HepG2 (cell line): ENCODE measurements around the gene EARS2. TPM values are rescaled to one million over a fixed set of nuclear protein-coding genes. Genes with fewer than 3 reads are reported as not detected.
A peak's percentile ranks its signal among the peaks of the same experiment; 100 is the strongest.

Experiments
- EHMT2 ChIP-seq: fragments of 200-600 bp; sonication (generic); IDR thresholded peaks from 2 replicates; pipeline ENCODE4 v1.7.0; 2017; ENCODE audit warnings: antibody characterized with exemption, low read depth, low read length, borderline replicate concordance
- HDAC6 ChIP-seq: fragments of 200-600 bp; sonication (generic); IDR thresholded peaks from 2 replicates; pipeline ENCODE4 v1.7.0; 2017; ENCODE audit warnings: mild to moderate bottlenecking, antibody characterized with exemption, low read length, low read depth
- KLF12 ChIP-seq: sonication (generic); formaldehyde crosslinking; IDR thresholded peaks from 2 replicates; pipeline ENCODE4 v1.4.0; 2020; ENCODE audit warnings: missing genetic modification reagents, borderline replicate concordance
- KMT2A ChIP-seq: sonication (generic); formaldehyde crosslinking; IDR thresholded peaks from 2 replicates; pipeline ENCODE4 v1.4.0; 2020; ENCODE audit warnings: missing genetic modification reagents
- PHB2 ChIP-seq: fragments of 450-650 bp; IDR thresholded peaks from 2 replicates; pipeline ENCODE4 v1.6.1; 2018; ENCODE audit not compliant: partially characterized antibody
- RCOR2 ChIP-seq: IDR thresholded peaks from 2 replicates; pipeline ENCODE4 v1.6.1; 2016; ENCODE audit warnings: missing biosample characterization, missing genetic modification reagents
- SAFB2 ChIP-seq: sonication (generic); formaldehyde crosslinking; IDR thresholded peaks from 2 replicates; pipeline ENCODE4 v1.5.1; 2020; ENCODE audit warnings: missing genetic modification reagents, low read depth, mild to moderate bottlenecking, borderline replicate concordance
- SNAPC2 ChIP-seq: sonication (generic); formaldehyde crosslinking; IDR thresholded peaks from 2 replicates; pipeline ENCODE4 v1.8.1; 2022; ENCODE audit warnings: mild to moderate bottlenecking, missing genetic modification reagents
- TAF15 ChIP-seq: fragments of 200-400 bp; formaldehyde crosslinking; IDR thresholded peaks from one replicate; pipeline ENCODE4 v1.6.1; 2018; ENCODE audit warnings: mild to moderate bottlenecking, low read depth, low read length; ENCODE audit not compliant: poor library complexity, severe bottlenecking
- ZFP36L2 ChIP-seq: sonication (generic); formaldehyde crosslinking; IDR thresholded peaks from 2 replicates; pipeline ENCODE4 v1.4.0; 2020; ENCODE audit warnings: missing genetic modification reagents
- ZNF207 ChIP-seq: fragments of 450-650 bp; IDR thresholded peaks from 2 replicates; pipeline ENCODE4 v1.6.1; 2016; ENCODE audit warnings: antibody characterized with exemption, borderline replicate concordance
- ZNF263 ChIP-seq: sonication (generic); formaldehyde crosslinking; IDR thresholded peaks from 2 replicates; pipeline ENCODE4 v1.4.0; 2020; ENCODE audit warnings: missing genetic modification reagents
- ZNF614 ChIP-seq: IDR thresholded peaks from 2 replicates; pipeline ENCODE4 v1.6.1; 2018; ENCODE audit warnings: missing biosample characterization, missing genetic modification reagents, inconsistent platforms, borderline replicate concordance
- ZNF616 ChIP-seq: sonication (generic); formaldehyde crosslinking; IDR thresholded peaks from 2 replicates; pipeline ENCODE4 v1.5.0; 2020; ENCODE audit warnings: low read depth, mild to moderate bottlenecking, missing genetic modification reagents
- ZNF782 ChIP-seq: sonication (generic); formaldehyde crosslinking; IDR thresholded peaks from 2 replicates; pipeline ENCODE4 v1.4.0; 2020; ENCODE audit warnings: missing genetic modification reagents, mild to moderate bottlenecking, borderline replicate concordance
- ZNF841 ChIP-seq: sonication (generic); formaldehyde crosslinking; IDR thresholded peaks from 2 replicates; pipeline ENCODE4 v1.8.1; 2023; ENCODE audit warnings: missing genetic modification reagents, borderline replicate concordance
- polyA plus RNA-seq, 8 experiments: library from polyadenylated mRNA; depleted of rRNA in 3 of 8; stranded (reverse) in 7 of 8; unstranded in 1 of 8; fragments of >200 nt; fragmentation: Illumina TruSeq in 4 of 8; extraction: Trizol in 4 of 8; gene quantifications; 2 replicates each; pipeline versions ENCODE4 v1.2.1 to v1.2.3, GENCODE V29; 2011 to 2016; ENCODE audit warnings: low read depth in 4 of 8, missing spikeins in 1 of 8, mixed read lengths in 1 of 8; ENCODE audit not compliant: insufficient read depth in 1 of 8
- total RNA-seq, 5 experiments: library from RNA; depleted of rRNA; stranded (reverse); fragments of >200 nt; fragmentation: Illumina TruSeq; extraction: Trizol; gene quantifications; 2 replicates each; pipeline ENCODE4 v1.2.3, GENCODE V29; 2016; ENCODE audit warnings: low read depth in 1 of 5
- TF ChIP-seq, protein P1 (sequence below): IDR thresholded peaks from 2 replicates; pipeline ENCODE4 v1.6.1; 2016; ENCODE audit warnings: missing genetic modification reagents, missing compliant biosample characterization
- TF ChIP-seq, protein P2 (sequence below): sonication (generic); formaldehyde crosslinking; IDR thresholded peaks from 2 replicates; pipeline ENCODE4 v1.9.0; 2022; ENCODE audit warnings: missing genetic modification reagents, mild to moderate bottlenecking, borderline replicate concordance
- TF ChIP-seq, protein P3 (sequence below): sonication (generic); formaldehyde crosslinking; IDR thresholded peaks from 2 replicates; pipeline ENCODE4 v1.5.0; 2020; ENCODE audit warnings: missing genetic modification reagents, mild to moderate bottlenecking, borderline replicate concordance
- TF ChIP-seq, protein P4 (sequence below): sonication (generic); formaldehyde crosslinking; IDR thresholded peaks from 2 replicates; pipeline ENCODE4 v1.5.1; 2020; ENCODE audit warnings: missing genetic modification reagents, mild to moderate bottlenecking, borderline replicate concordance
- TF ChIP-seq, protein P5 (sequence below): sonication (generic); formaldehyde crosslinking; IDR thresholded peaks from 2 replicates; pipeline ENCODE4 v1.8.0; 2022; ENCODE audit warnings: low read depth, missing genetic modification reagents
- TF ChIP-seq, protein P6 (sequence below): sonication (generic); formaldehyde crosslinking; IDR thresholded peaks from 2 replicates; pipeline ENCODE4 v1.4.0; 2020; ENCODE audit warnings: low read depth, mild to moderate bottlenecking, missing genetic modification reagents

Gene EARS2
- total and polyA plus RNA-seq, 2 of the 13 experiments (the other 11 are each of a cell fraction or from before 2014, with no cell fraction given) = 49.4 to 80.4 TPM

DNA sequence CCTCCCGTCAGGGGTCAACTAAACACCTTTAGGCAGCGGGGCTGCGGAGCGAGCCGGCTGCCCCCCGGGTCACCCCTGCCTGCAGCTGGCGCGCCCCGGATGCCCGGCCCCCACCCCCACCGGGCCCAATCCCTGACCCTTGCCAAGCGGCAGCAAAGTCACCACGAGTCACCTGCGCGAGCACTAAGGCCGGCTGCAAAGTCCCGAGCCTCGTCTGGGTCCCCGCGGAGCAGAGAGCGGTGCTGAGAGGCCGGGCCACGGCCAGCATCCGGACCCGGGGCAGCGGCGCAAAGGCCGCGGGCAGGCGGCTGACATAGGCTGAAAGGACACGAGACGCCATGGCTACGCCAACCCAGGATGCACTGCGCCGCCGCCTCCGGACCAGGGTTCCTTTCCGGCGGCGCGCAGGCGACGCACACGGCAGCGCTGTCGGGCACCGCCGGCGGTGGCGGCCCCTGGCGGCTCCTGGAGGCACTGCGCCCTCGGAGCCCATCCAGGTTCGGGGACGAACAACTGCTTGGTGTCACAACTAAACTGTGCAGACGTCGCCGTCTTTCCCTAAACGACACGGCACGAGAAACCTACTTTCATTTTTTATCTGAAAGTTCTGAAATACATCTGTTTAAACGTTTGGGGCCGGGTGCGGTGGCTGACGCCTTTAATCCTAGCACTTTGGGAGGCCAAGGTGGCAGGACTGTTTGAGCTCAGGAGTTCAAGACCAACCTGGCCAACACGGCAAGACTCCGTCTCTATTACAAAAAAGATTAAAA lies 39.0 kb upstream of the EARS2 start, which contains the start of gene NDUFAB1 (continued):
- TF ChIP-seq SNAPC2 (CRISPR knock-in tag) (peak; percentile 98), ZFP36L2 (no peak), SAFB2 (CRISPR knock-in tag) (0 out of 2 replicates have a peak, but pooled peaks have one; percentile 88), PHB2 (no peak), RCOR2 (CRISPR knock-in tag) (no peak), ZNF207 (no peak), ZNF263 (CRISPR knock-in tag) (peak; percentile 24; the same call in 1 of the 2 replicates), KLF12 (CRISPR knock-in tag) (peak; percentile 80), HDAC6 (no peak), ZNF614 (CRISPR knock-in tag) (peak; percentile 98), EHMT2 (peak; percentile 72; the same call in 1 of the 2 replicates), ZNF782 (CRISPR knock-in tag) (no peak; the same call in 1 of the 2 replicates), ZNF616 (CRISPR knock-in tag) (no peak; the same call in 1 of the 2 replicates), TAF15 (peak; percentile 96), KMT2A (CRISPR knock-in tag) (peak; percentile 99), ZNF841 (CRISPR knock-in tag) (no peak)
- TF ChIP-seq, protein P1, sequence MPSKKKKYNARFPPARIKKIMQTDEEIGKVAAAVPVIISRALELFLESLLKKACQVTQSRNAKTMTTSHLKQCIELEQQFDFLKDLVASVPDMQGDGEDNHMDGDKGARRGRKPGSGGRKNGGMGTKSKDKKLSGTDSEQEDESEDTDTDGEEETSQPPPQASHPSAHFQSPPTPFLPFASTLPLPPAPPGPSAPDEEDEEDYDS (CRISPR knock-in tag) = peak; percentile 62
- TF ChIP-seq, protein P2, sequence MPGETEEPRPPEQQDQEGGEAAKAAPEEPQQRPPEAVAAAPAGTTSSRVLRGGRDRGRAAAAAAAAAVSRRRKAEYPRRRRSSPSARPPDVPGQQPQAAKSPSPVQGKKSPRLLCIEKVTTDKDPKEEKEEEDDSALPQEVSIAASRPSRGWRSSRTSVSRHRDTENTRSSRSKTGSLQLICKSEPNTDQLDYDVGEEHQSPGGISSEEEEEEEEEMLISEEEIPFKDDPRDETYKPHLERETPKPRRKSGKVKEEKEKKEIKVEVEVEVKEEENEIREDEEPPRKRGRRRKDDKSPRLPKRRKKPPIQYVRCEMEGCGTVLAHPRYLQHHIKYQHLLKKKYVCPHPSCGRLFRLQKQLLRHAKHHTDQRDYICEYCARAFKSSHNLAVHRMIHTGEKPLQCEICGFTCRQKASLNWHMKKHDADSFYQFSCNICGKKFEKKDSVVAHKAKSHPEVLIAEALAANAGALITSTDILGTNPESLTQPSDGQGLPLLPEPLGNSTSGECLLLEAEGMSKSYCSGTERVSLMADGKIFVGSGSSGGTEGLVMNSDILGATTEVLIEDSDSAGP (CRISPR knock-in tag) = peak; percentile 98
- TF ChIP-seq, protein P3, sequence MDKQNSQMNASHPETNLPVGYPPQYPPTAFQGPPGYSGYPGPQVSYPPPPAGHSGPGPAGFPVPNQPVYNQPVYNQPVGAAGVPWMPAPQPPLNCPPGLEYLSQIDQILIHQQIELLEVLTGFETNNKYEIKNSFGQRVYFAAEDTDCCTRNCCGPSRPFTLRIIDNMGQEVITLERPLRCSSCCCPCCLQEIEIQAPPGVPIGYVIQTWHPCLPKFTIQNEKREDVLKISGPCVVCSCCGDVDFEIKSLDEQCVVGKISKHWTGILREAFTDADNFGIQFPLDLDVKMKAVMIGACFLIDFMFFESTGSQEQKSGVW = no peak
- TF ChIP-seq, protein P4, sequence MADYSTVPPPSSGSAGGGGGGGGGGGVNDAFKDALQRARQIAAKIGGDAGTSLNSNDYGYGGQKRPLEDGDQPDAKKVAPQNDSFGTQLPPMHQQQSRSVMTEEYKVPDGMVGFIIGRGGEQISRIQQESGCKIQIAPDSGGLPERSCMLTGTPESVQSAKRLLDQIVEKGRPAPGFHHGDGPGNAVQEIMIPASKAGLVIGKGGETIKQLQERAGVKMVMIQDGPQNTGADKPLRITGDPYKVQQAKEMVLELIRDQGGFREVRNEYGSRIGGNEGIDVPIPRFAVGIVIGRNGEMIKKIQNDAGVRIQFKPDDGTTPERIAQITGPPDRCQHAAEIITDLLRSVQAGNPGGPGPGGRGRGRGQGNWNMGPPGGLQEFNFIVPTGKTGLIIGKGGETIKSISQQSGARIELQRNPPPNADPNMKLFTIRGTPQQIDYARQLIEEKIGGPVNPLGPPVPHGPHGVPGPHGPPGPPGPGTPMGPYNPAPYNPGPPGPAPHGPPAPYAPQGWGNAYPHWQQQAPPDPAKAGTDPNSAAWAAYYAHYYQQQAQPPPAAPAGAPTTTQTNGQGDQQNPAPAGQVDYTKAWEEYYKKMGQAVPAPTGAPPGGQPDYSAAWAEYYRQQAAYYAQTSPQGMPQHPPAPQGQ (CRISPR knock-in tag) = no peak; the same call in 1 of the 2 replicates
- TF ChIP-seq, protein P5, sequence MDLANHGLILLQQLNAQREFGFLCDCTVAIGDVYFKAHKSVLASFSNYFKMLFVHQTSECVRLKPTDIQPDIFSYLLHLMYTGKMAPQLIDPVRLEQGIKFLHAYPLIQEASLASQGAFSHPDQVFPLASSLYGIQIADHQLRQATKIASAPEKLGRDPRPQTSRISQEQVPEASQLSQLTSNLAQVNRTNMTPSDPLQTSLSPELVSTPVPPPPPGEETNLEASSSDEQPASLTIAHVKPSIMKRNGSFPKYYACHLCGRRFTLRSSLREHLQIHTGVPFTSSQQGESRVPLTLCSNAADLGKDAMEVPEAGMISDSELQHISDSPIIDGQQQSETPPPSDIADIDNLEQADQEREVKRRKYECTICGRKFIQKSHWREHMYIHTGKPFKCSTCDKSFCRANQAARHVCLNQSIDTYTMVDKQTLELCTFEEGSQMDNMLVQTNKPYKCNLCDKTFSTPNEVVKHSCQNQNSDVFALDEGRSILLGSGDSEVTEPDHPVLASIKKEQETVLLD (CRISPR knock-in tag) = peak; percentile 70
- TF ChIP-seq, protein P6, sequence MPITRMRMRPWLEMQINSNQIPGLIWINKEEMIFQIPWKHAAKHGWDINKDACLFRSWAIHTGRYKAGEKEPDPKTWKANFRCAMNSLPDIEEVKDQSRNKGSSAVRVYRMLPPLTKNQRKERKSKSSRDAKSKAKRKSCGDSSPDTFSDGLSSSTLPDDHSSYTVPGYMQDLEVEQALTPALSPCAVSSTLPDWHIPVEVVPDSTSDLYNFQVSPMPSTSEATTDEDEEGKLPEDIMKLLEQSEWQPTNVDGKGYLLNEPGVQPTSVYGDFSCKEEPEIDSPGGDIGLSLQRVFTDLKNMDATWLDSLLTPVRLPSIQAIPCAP (CRISPR knock-in tag) = 0 out of 2 replicates have a peak, but pooled peaks have one; percentile 51
